SHP77 treated with DMSO at 0.1 percent for 48 hours (cell line): ENCODE measurements around the gene PTGIS.

Experiments used
- DNase-seq: peaks from one replicate; lab custom pipeline; 2025; lab: John Stamatoyannopoulos, UW

Gene PTGIS

DNA sequence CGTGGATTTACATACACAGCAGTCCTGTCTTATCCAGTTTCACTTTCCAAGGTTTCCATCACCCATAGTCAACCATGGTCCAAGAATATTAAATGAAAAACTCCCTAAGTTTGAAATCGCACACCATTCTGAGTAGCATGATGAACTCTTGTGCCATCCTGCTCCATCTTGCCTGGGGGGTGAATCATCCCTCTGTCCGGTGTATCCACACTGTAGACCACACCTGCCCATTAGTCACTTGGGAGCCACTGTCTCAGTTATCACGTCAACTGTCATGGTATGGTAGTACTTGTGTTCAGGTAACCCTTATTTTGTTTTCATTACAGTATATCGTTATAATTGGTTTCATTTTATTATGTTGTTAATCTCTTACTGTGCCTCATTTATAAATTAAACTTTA lies 38.5 kb downstream of the PTGIS start:
- no peak for DNase-seq

GRCh38 chr20:49526568-49526967 lies 41.4 kb downstream of the PTGIS start:
- no peak for DNase-seq

- no peak for DNase-seq
Measured at GRCh38 chr20:49526056-49526455, 41.9 kb downstream of the PTGIS start.

DNA sequence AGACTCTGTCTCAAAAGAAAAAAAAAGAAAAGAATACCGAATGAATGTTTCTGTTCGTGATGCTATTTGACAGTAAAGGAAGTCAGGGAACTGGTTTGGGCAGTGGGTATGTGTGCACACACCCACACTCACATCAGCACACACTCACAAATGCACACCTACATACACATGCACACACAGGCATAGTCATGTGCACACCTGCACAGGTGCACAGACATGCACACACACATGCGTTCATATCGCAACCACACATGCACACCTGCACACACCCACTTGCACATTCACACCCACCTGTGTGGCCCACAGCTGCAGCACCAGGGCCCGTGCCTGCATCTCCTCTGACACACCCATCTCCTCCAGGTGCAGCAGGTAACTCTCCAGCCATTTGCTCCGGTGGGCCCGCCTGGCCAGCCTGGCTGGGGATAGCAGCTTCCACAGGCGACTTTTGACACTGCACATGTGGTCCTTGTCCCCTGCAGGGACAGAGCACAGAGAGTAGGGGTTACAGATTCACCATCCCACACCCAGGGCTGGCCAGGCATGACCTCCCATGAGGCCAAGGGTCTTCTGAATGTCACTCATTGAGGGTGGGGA lies 44.1 kb downstream of the PTGIS start:
- no peak for DNase-seq

DNA sequence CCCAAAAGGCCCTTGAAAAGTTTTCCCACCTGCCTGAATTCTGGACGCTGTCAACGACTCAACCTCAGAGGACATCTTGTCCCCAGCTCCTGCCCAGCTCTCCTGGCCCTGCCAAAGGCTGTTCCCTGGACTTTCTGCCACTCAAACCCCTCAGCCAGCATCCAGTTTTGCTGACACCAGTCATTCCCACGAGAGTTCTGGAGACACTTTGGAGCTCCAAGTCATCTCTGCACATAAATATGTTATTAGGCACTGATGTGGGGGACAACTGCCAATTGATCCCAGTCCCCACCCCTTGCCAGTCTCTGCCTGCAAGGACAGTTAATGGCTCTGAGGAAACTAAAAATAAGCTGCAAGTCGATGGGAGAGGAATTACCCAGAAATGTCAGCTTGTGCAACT lies 46.6 kb downstream of the PTGIS start:
- DNase-seq = no peak

DNA sequence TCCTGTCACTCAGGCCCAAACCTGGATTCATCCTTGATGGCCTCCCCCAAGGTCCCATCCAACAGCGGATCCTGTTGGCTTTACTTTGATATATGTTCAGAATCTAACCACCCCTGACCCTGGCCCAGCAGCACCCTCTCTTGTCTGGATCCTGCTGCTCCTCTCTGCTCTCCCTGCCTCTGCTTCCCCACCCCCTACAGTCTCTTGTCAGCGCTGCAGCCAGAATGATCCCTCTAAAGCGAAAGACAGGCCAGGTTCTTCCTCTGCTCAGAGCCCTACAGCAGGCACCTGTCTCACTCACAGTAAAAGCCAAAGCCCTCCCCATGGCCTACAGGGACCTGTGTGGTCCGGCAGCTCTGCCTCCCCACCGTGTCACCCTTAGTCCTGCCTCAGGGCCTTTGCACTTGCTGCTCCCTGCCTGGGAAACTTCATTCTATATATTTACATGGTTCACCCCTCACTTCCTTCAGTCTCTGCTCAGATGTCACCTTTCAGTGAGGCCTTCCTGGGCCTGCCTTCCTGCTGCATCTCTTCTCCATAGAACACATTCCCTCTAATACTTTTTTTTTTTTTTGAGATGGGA lies 48.1 kb downstream of the PTGIS start:
- DNase-seq = no peak

- DNase-seq = no peak
Measured at GRCh38 chr20:49519212-49519712, 48.7 kb downstream of the PTGIS start.

DNA sequence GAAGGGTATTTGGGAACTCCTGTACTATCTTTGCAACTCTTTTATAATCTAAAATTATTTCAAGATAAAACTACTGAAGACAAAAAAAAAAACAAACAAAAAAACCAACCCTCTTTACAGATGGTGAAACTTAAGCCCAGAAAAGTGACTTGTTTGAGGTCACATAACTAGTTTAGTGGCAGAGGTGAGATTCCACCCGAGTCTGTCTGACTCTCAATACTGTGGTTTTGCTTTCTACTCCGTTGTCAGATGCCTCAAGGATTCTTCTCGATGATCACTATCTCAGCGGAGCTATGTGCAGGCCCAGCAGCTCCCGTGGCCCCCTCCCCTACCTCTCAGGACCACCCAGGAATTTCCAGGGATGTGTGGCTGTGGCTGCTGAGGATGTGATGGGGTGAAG lies 49.4 kb downstream of the PTGIS start:
- no peak for DNase-seq

GRCh38 chr20:49517805-49518100 lies 50.2 kb downstream of the PTGIS start:
- no peak for DNase-seq

GRCh38 chr20:49516916-49517804 lies 50.8 kb downstream of the PTGIS start:
- no peak for DNase-seq

GRCh38 chr20:49515586-49515985 lies 52.4 kb downstream of the PTGIS start:
- DNase-seq = peak; percentile 54

GRCh38 chr20:49513517-49513916 lies 54.4 kb downstream of the PTGIS start:
- no peak for DNase-seq

GRCh38 chr20:49513009-49513408 lies 54.9 kb downstream of the PTGIS start:
- peak; percentile 26 for DNase-seq

- no peak for DNase-seq
Measured at GRCh38 chr20:49511788-49512525, 56.0 kb downstream of the PTGIS start.

DNA sequence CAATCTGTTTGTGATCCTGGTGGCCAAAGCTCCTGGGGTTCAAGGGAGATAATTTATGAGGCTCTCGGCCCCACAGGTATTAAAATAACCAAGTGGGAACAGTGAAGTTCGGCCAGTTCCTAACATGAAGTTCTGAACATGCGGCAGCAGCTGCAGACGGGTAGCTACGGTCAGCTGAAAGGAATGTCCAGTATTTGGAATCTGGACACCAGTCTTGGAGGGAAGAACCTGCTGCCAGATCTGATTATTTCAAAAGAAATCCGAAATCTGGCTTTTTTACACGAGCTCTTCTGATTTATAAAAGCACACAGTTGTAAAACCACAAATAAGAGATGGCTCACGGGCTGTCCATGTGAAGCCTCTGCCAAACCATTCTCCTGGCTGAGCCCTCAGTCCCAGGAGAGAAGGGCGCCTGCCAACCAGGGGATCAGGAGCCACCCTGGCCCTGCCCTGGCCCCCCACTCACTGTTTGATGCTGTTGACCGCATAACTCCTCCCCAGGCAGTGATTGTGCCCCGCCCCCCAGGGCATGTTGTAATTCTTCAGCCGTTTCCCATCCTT lies 57.3 kb downstream of the PTGIS start:
- no peak for DNase-seq

GRCh38 chr20:49508435-49509199 lies 59.3 kb downstream of the PTGIS start:
- DNase-seq = peak; percentile 49

DNA sequence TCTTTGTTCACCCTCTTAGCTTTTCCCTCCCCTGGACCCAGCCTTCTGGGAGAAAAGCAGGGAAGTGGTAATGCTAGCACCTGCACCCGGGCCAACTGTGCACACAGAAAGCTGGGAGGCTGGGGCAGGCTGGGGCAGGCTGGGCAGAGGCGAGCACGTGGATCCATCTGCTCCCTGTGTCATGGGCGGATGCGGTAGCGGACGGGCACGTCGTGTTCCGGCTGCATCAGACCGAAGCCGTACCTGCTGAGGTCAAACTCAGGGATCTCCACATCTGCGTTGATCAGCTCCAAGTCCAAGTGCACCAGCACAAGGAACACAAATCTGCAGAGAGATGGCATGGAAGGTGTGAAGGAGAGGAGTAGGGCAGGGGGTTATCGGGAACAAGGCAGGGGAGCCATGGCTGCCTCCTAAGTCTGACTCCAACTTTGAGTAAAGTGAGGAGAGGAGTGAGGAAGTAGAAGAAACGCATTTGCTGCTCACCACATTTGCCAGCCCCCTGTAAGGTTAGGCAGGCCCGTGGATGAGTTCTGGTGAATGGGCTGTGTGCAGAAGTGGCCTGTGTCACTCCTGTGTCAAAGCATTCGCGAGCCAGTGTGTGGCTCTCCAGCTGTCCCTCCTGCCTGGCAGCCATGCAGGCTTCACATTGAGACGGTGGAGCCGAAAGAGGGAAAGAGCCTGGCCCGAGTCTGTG lies 60.0 kb downstream of the PTGIS start:
- peak; percentile 63 for DNase-seq

DNA sequence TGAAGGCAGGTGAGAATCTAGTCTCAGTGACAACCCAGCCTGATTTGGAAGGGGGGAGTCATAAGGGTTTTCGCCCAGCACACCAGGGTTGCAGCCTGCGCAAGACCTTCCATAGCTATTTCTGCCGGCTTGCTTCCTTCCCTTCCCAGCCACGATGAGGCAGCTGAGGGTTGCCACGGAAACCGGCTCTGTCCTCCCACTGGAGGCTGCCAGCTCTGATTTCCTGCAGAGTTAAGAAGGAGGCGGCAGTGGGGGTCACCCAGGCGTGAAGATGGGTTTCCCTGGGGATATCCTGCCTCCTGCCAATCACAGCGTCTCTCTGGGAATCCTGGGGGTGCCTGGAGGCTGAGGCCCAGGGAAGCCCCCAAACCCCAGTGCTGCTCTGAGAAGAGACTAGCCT lies 62.4 kb downstream of the PTGIS start:
- no peak for DNase-seq

DNA sequence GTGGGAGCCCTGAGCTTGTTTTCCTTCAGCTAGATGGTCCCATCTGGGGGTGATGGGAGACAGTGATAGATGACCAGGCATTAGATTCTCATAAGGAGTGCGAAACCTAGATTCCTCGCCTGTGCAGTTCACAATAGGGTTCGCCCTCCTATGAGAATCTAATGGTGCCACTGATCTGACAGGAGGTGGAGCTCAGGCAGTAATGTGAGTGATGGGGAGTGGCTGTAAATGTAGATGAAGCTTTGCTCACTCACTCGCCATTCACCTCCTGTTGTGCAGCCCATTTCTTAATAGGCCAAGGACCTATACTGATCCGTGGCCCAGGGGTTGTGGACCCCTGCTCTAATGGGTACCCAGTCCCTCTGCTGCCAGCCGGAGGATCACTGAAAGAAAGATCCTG lies 64.8 kb downstream of the PTGIS start:
- no peak for DNase-seq

- no peak for DNase-seq
Measured at GRCh38 chr20:49501917-49502316, 66.0 kb downstream of the PTGIS start.

- no peak for DNase-seq
Measured at GRCh38 chr20:49497398-49497669, 70.6 kb downstream of the PTGIS start.
